ENCODE measurements around the gene SHBG.

- TF ChIP-seq POLR2A (IDR thresholded peaks at IDR 0.05) (no peak), CTCF (IDR thresholded peaks at IDR 0.05) (no peak)
These were observed 1.8 kb downstream of the SHBG start for GRCh38 chr17:7631398-7632380.

Data from Peyer's patch (tissue), 4 donors.